ENCODE data around the gene NR2C1. TPM values are rescaled to one million over a fixed set of nuclear protein-coding genes. Genes with fewer than 3 reads are reported as not detected.
A peak's percentile ranks its signal among the peaks of the same experiment; 100 is the strongest.

The NR2C1 gene
- total RNA-seq (2021; fragmentation: NEBNext Ultra II Directional; extraction: Animal tissue kit (Norgen Biotek cat#: 25700)), result 39.0 and 48.3 TPM in 2 replicates
- polyA plus RNA-seq (2011; rRNA removed), result 13.7 and 22.8 TPM in 2 replicates
- 21.6 TPM for polyA plus RNA-seq (2011; cell fraction: cytosol; rRNA removed)
- polyA plus RNA-seq (2011; cell fraction: nucleus; rRNA removed), result 34.2 TPM
- 23.2 to 45.2 TPM (median 29.8 TPM) in 4 replicates for polyA plus RNA-seq (2012, experiment 1 of 2)
- 2.6 TPM for polyA plus RNA-seq (2012, experiment 2 of 2)
- 65.1 TPM for polyA plus RNA-seq (2013, experiment 1 of 2)
- polyA plus RNA-seq (2013, experiment 2 of 2), result 65.3 TPM
- 21.6 and 29.7 TPM in 2 replicates for polyA minus RNA-seq (2011; rRNA and poly(A)+ RNA removed)
- polyA minus RNA-seq (2011; cell fraction: cytosol; rRNA and poly(A)+ RNA removed), result 24.1 TPM
- 45.1 TPM for polyA minus RNA-seq (2011; cell fraction: nucleus; rRNA and poly(A)+ RNA removed)
- long read RNA-seq, experiment 1, full-length matches to known transcripts, result 4 of 19 reads
- long read RNA-seq, experiment 1, partial matches to known transcripts, result 7 of 19 reads
- long read RNA-seq, experiment 1, other reads (novel, unspliced or antisense), result 8 of 19 reads
- long read RNA-seq, experiment 2, full-length matches to known transcripts, result 8 of 12 reads
- long read RNA-seq, experiment 2, partial matches to known transcripts, result 0 of 12 reads
- long read RNA-seq, experiment 2, other reads (novel, unspliced or antisense), result 4 of 12 reads

GRCh38 chr12:95072900-95073697 lies at the start of gene NR2C1:
Gene NR2C1, minus strand, starts transcription at chr12:95073618. Its CDS starts 6,234 bp downstream, at chr12:95067384.
- peak within 1 kb of the TSS; percentile 92 for H4K5ac ChIP-seq (ENCODE audit: insufficient read length, low read depth, low read length)
- H3K9me3 ChIP-seq (ENCODE audit: insufficient read depth in 2 of 2, low read depth in 1 of 2, low read length in 1 of 2), result no peaks in the 10 kb centered on the region
- peak within 1 kb of the TSS; percentile 77 for H3K56ac ChIP-seq (replicated peaks; ENCODE audit: insufficient read length, low read depth, low read length)
- H3K4me2 ChIP-seq (ENCODE audit: insufficient read depth in 1 of 2, low read depth in 2 of 2, low read length in 2 of 2), result peak within 1 kb of the TSS; percentile 41 to 77
- H2BK12ac ChIP-seq (ENCODE audit: low read depth, low read length), result no peak within 1 kb of the TSS
- H4K8ac ChIP-seq (ENCODE audit: extremely low read depth, insufficient read depth, low read length), result peak within 1 kb of the TSS; percentile 93
- H3K23ac ChIP-seq (ENCODE audit: insufficient read length), result no peak within 1 kb of the TSS
- peaks cover 0 to 6% (median 0%) of the 10 kb centered on the region in 4 experiments; a peak in 2 of 8 replicates for H3K36me3 ChIP-seq (ENCODE audit: control insufficient read depth in 2 of 4, insufficient read depth in 4 of 4, low read length in 3 of 4)
- WGBS, 2 experiments (ENCODE audit: extremely low coverage in 1 of 2, insufficient coverage in 1 of 2, insufficient read length in 1 of 2, insufficient replicate concordance in 2 of 2, low coverage in 1 of 2, low lambda C conversion rate in 2 of 2, missing lambda C conversion rate in 1 of 2), result 2% methylated on average over 56 of the region's 99 CpGs; no CpG with 5 or more reads in 1 of the 2 experiments
- peak within 1 kb of the TSS; percentile 75; the same call in 1 of the 2 replicates for H2BK5ac ChIP-seq (ENCODE audit: low read depth, low read length)
- DNase-seq (ENCODE audit: low read depth in 1 of 2, low spot score in 2 of 2) (peak; percentile 86 to 91), FAIRE-seq (no peak)
- no peak within 1 kb of the TSS for H3K4ac ChIP-seq (replicated peaks; ENCODE audit: insufficient read length, low read depth, low read length)
- H3K4me3 ChIP-seq (ENCODE audit: extremely low read depth in 1 of 4, insufficient read depth in 2 of 4, low read depth in 3 of 4, low read length in 4 of 4), result peak within 1 kb of the TSS; percentile 79 to 97 (median 86)
- no peak within 1 kb of the TSS for H3K14ac ChIP-seq (ENCODE audit: insufficient read length)
- no peaks in the 10 kb centered on the region; the same call in 1 of the 2 replicates for H3K79me1 ChIP-seq (ENCODE audit: low read depth, low read length)
- no peaks in the 10 kb centered on the region for H3K27me3 ChIP-seq (replicated peaks in 1 of 4; ENCODE audit: control insufficient read depth in 3 of 4, extremely low read depth in 1 of 4, insufficient read depth in 3 of 4, low read length in 3 of 4)
- H2AFZ ChIP-seq (ENCODE audit: low read length), result peak within 1 kb of the TSS; percentile 81; the same call in 1 of the 2 replicates
- H3K27ac ChIP-seq (ENCODE audit: low read depth, low read length), result peak within 1 kb of the TSS; percentile 71
- H4K91ac ChIP-seq (replicated peaks; ENCODE audit: insufficient read length, low read length), result peak within 1 kb of the TSS; percentile 73
- peaks cover 0 to 3% of the 10 kb centered on the region in 2 experiments for H4K20me1 ChIP-seq (replicated peaks in 1 of 2; ENCODE audit: control insufficient read depth in 1 of 2, insufficient read depth in 2 of 2, low read length in 2 of 2)
- H3K18ac ChIP-seq (ENCODE audit: extremely low read depth, low read length), result peak within 1 kb of the TSS; percentile 87
- POLR2A ChIA-PET (ENCODE audit: partially characterized antibody), result interaction anchor here (0.6 to 2.8 kb wide), 14 partner anchors 10 to 401 kb away, joined by 3 to 13 read pairs (median 5); partner anchors contain the start of genes FGD6, METAP2, NDUFA12 and VEZT
- 0 out of 2 replicates have a peak, but pooled peaks cover 2% of the 10 kb centered on the region for H3K23me2 ChIP-seq (ENCODE audit: low read depth, low read length)
- peak within 1 kb of the TSS; percentile 8; the same call in 1 of the 2 replicates for H2AK5ac ChIP-seq (ENCODE audit: low read depth, low read length)
- no peaks in the 10 kb centered on the region for H3K4me1 ChIP-seq (replicated peaks in 1 of 4; ENCODE audit: control insufficient read depth in 3 of 4, insufficient read depth in 4 of 4, low read length in 3 of 4)
- H2BK20ac ChIP-seq (ENCODE audit: low read length), result no peak within 1 kb of the TSS
- H3K79me2 ChIP-seq (ENCODE audit: control insufficient read depth in 1 of 2, insufficient read depth in 2 of 2, low read length in 2 of 2), result peaks cover 4 to 44% of the 10 kb centered on the region in 2 experiments
- CTCF ChIA-PET (ENCODE audit: partially characterized antibody), result interaction anchor here (0.6 to 2.0 kb wide), 16 partner anchors 11 to 460 kb away, joined by 3 to 9 read pairs (median 3); partner anchors contain the start of gene METAP2
- H2BK15ac ChIP-seq (ENCODE audit: low read length), result 0 out of 2 replicates have a peak within 1 kb of the TSS, but pooled peaks have one; percentile 29
- no peak within 1 kb of the TSS for H2BK120ac ChIP-seq (replicated peaks; ENCODE audit: low read depth, low read length)
- H3K9ac ChIP-seq (replicated peaks in 1 of 4; ENCODE audit: extremely low read depth in 1 of 4, low read depth in 3 of 4, low read length in 3 of 4), result peak within 1 kb of the TSS; percentile 63 to 79 (median 68)
- TF ChIP-seq KDM4A (IDR thresholded peaks at IDR 0.05; ENCODE audit: low read depth, low read length, severe bottlenecking), result peak; percentile 63
- TF ChIP-seq SRF (IDR thresholded peaks at IDR 0.05; ENCODE audit: low read depth, low read length), result no peak
- TF ChIP-seq ATF3 (IDR thresholded peaks at IDR 0.05; ENCODE audit: insufficient read depth, low read depth, low read length), result no peak
- TF ChIP-seq CTCF (IDR thresholded peaks at IDR 0.05; ENCODE audit: control extremely low read depth in 1 of 3, insufficient read depth in 1 of 3, low read depth in 1 of 3, low read length in 3 of 3), result no peak
